Panc1 (cell line): ENCODE measurements around the gene PDE4C.

ENCODE experiments used
- POLR2AphosphoS5 ChIP-seq: IDR thresholded peaks from 2 replicates; pipeline ENCODE4 v1.6.1; 2012; ENCODE audit warnings: mild to moderate bottlenecking, low read depth, low read length, moderate library complexity
- SIN3A ChIP-seq: IDR thresholded peaks from 2 replicates; pipeline ENCODE4 v1.6.1; 2012; ENCODE audit warnings: low read depth, mild to moderate bottlenecking, low read length, moderate library complexity, borderline replicate concordance; ENCODE audit not compliant: insufficient read depth
- TCF7L2 ChIP-seq: IDR thresholded peaks from 2 replicates; pipeline ENCODE4 v1.6.1; 2011; ENCODE audit warnings: mild to moderate bottlenecking, low read depth, low read length, inconsistent platforms
- TF ChIP-seq, protein P1 (sequence below): fragments of 450-650 bp; IDR thresholded peaks from 2 replicates; pipeline ENCODE4 v1.5.1; 2017; ENCODE audit warnings: mild to moderate bottlenecking
- TF ChIP-seq, protein P2 (sequence below), 2 experiments: IDR thresholded peaks; 2 replicates each; pipeline ENCODE4 v1.6.1; 2011 to 2012; ENCODE audit warnings: low read depth in 2 of 2, control low read depth in 1 of 2, low read length in 1 of 2, mild to moderate bottlenecking in 1 of 2, moderate library complexity in 1 of 2; ENCODE audit not compliant: insufficient read depth in 1 of 2

DNA sequence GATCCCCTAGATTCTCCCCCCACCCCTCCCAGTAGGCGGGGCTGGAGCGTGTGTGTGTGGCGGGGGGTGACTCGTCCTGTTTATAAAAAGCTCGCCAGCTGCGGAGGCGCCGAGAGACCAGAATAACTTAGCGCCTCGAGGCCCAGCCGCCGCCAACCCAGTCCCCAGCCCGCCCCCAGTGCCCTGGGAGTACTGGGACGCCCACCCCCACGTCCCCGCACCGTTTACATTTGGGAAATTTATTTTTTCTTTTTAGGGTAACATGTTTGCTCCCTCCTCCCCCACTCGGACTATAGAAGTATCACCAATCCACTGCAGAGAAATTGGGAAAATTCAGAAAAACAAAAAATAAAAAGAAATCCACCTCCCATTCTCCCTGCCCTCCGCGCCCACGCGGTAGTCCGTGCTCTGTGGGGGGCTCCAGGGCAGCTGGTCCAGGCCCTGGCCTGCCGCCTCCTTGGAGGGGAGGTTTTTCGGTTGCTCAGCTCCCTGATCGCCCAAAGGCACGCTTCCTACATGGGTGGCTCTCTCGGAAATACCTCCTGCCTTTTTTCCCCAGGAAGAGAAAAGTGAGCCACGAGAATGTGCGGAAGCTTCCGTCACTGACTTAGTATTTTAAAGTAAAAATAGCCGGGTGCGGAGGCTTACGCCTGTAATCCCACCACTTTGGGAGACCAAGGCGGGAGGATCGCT, 20.9 kb downstream of the PDE4C start:
- TF ChIP-seq POLR2AphosphoS5, result no peak
- TF ChIP-seq, protein P1, sequence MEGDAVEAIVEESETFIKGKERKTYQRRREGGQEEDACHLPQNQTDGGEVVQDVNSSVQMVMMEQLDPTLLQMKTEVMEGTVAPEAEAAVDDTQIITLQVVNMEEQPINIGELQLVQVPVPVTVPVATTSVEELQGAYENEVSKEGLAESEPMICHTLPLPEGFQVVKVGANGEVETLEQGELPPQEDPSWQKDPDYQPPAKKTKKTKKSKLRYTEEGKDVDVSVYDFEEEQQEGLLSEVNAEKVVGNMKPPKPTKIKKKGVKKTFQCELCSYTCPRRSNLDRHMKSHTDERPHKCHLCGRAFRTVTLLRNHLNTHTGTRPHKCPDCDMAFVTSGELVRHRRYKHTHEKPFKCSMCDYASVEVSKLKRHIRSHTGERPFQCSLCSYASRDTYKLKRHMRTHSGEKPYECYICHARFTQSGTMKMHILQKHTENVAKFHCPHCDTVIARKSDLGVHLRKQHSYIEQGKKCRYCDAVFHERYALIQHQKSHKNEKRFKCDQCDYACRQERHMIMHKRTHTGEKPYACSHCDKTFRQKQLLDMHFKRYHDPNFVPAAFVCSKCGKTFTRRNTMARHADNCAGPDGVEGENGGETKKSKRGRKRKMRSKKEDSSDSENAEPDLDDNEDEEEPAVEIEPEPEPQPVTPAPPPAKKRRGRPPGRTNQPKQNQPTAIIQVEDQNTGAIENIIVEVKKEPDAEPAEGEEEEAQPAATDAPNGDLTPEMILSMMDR, result no peak
- TF ChIP-seq, protein P2, sequence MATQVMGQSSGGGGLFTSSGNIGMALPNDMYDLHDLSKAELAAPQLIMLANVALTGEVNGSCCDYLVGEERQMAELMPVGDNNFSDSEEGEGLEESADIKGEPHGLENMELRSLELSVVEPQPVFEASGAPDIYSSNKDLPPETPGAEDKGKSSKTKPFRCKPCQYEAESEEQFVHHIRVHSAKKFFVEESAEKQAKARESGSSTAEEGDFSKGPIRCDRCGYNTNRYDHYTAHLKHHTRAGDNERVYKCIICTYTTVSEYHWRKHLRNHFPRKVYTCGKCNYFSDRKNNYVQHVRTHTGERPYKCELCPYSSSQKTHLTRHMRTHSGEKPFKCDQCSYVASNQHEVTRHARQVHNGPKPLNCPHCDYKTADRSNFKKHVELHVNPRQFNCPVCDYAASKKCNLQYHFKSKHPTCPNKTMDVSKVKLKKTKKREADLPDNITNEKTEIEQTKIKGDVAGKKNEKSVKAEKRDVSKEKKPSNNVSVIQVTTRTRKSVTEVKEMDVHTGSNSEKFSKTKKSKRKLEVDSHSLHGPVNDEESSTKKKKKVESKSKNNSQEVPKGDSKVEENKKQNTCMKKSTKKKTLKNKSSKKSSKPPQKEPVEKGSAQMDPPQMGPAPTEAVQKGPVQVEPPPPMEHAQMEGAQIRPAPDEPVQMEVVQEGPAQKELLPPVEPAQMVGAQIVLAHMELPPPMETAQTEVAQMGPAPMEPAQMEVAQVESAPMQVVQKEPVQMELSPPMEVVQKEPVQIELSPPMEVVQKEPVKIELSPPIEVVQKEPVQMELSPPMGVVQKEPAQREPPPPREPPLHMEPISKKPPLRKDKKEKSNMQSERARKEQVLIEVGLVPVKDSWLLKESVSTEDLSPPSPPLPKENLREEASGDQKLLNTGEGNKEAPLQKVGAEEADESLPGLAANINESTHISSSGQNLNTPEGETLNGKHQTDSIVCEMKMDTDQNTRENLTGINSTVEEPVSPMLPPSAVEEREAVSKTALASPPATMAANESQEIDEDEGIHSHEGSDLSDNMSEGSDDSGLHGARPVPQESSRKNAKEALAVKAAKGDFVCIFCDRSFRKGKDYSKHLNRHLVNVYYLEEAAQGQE (IDR thresholded peaks at IDR 0.05; ENCODE audit: insufficient read depth in 1 of 2, low read depth in 2 of 2, low read length in 1 of 2), result no peak
- TF ChIP-seq TCF7L2, result no peak
- TF ChIP-seq SIN3A, result no peak
